ENCODE measurements around the gene FGFR4.

DNA sequence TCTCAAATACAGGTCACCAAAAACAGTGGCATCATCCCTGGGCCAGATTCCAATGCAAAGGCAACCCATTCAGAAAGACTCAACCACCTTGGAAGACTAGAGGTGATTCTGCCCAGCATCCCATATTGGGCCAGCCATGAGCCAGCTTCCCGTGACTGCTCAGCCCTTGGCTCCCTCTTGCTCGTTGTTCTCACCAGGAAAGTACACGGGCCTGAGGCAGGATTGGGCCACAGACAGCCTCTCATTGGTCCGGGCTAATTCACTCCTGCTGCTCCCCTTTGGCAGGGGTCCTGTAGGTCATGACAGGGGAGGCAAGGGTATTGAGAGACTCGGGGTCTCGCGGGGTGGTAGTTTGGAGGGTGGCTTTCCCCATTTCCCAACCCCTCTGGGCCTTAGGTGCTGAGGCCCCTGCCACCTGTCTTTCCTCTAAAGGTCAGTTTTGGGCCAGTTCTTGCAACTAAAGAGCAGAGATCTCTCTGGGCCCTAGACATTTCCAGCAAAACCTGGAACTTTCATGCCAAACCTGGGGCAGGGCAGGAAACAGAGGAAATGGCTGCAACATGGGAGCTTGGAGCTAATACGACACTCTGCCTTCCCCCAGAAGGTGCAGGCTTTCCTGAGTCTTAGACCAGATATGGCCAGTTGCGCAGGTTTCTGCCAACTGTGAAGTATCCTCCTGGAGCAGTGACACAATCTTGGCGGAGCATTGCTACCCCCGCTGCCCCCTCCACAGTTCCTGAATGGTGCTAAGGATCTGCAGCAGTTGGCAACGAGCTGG is 22.0 kb upstream of the FGFR4 start:
- TF ChIP-seq, protein P1, sequence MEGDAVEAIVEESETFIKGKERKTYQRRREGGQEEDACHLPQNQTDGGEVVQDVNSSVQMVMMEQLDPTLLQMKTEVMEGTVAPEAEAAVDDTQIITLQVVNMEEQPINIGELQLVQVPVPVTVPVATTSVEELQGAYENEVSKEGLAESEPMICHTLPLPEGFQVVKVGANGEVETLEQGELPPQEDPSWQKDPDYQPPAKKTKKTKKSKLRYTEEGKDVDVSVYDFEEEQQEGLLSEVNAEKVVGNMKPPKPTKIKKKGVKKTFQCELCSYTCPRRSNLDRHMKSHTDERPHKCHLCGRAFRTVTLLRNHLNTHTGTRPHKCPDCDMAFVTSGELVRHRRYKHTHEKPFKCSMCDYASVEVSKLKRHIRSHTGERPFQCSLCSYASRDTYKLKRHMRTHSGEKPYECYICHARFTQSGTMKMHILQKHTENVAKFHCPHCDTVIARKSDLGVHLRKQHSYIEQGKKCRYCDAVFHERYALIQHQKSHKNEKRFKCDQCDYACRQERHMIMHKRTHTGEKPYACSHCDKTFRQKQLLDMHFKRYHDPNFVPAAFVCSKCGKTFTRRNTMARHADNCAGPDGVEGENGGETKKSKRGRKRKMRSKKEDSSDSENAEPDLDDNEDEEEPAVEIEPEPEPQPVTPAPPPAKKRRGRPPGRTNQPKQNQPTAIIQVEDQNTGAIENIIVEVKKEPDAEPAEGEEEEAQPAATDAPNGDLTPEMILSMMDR (IDR thresholded peaks at IDR 0.05), result no peak
- no peak for TF ChIP-seq POLR2A (IDR thresholded peaks at IDR 0.05)

Measured in lower leg skin (tissue), 3 donors.